Uterus (tissue), 4 donors: ENCODE data around the gene GPR173. TPM values are rescaled to one million over a fixed set of nuclear protein-coding genes. Genes with fewer than 3 reads are reported as not detected.

Source experiments
- DNase-seq, 2 donors: peaks; one replicate each; pipeline ENCODE4 v3.0.0-alpha.2; 2019 to 2020
- H3K27ac ChIP-seq, 2 donors: fragments of 200-600 bp; sonication (generic); 1 replicate in 1 of 2; 2 replicates in 1 of 2; pipeline ENCODE4 v1.5.1; 2016 to 2018
- H3K27me3 ChIP-seq, 2 donors: fragments of 200-600 bp; sonication (generic); one replicate each; pipeline ENCODE4 v1.5.1; 2018 to 2019; ENCODE audit warnings: control low read depth in 1 of 2
- H3K36me3 ChIP-seq, 2 donors: fragments of 200-600 bp; sonication (generic); one replicate each; pipeline ENCODE4 v1.5.1; 2019; ENCODE audit warnings: control low read depth in 1 of 2
- H3K4me1 ChIP-seq, 2 donors: fragments of 200-600 bp; sonication (generic); one replicate each; pipeline ENCODE4 v1.5.1; 2018 to 2019; ENCODE audit warnings: control low read depth in 1 of 2
- H3K4me3 ChIP-seq, 2 donors: fragments of 200-600 bp; sonication (generic); 1 replicate in 1 of 2; 2 replicates in 1 of 2; pipeline ENCODE4 v1.5.1; 2018 to 2019; ENCODE audit warnings: mild to moderate bottlenecking in 1 of 2
- H3K9me3 ChIP-seq, 2 donors: fragments of 200-600 bp; sonication (generic); one replicate each; pipeline ENCODE4 v1.5.1; 2019; ENCODE audit warnings: control low read depth in 1 of 2
- CTCF ChIP-seq, 4 experiments: fragments of 200-600 bp in 2 of 4; fragments of 450-650 bp in 2 of 4; sonication (generic) in 2 of 4; IDR thresholded peaks; one replicate each; pipeline ENCODE4 v1.5.1; 2016 to 2019; ENCODE audit warnings: antibody characterized with exemption in 4 of 4, mild to moderate bottlenecking in 2 of 4, moderate library complexity in 1 of 4
- POLR2A ChIP-seq, 2 donors: fragments of 450-650 bp; IDR thresholded peaks; one replicate each; pipeline ENCODE4 v1.6.1; 2016; ENCODE audit warnings: antibody characterized with exemption in 2 of 2, mild to moderate bottlenecking in 1 of 2, moderate library complexity in 1 of 2
- intact Hi-C: fragments of 100-400 bp; cut with DNase I; formaldehyde crosslinking; loops from one replicate; pipeline ENCODE4 v1.15.1; 2023; ENCODE audit warnings: low total_unique reads
- total RNA-seq, 4 donors: library from RNA; depleted of rRNA in 3 of 4; stranded (reverse); fragments of >200 nt in 3 of 4; gene quantifications; one replicate each; pipeline versions ENCODE4 v1.1.0 to v1.2.4, GENCODE V29; 2014 to 2023
- donor health status: DM: yes; HTN: yes; CAD: no.

GPR173 gene
- total RNA-seq, 4 donors from 2014 or later = 0.51 to 9.2 (median 4.5) TPM

- no peak overlapping the region for H3K4me3 ChIP-seq
- H3K27me3 ChIP-seq = no peaks in the 10 kb centered on the region
- H3K27ac ChIP-seq = no peak overlapping the region
- no peaks in the 10 kb centered on the region for H3K36me3 ChIP-seq
- TF ChIP-seq CTCF (IDR thresholded peaks at IDR 0.05) (no peak), POLR2A (IDR thresholded peaks at IDR 0.05) (no peak)
- no peak for DNase-seq
- H3K9me3 ChIP-seq = no peaks in the 10 kb centered on the region
- no peaks in the 10 kb centered on the region for H3K4me1 ChIP-seq
- intact Hi-C loops = no loop called here
Observed at GRCh38 chrX:53039236-53039635, 9.4 kb upstream of the GPR173 start.

- no peaks in the 10 kb centered on the region for H3K27me3 ChIP-seq
- no peak overlapping the region for H3K27ac ChIP-seq
Observed at GRCh38 chrX:53044995-53045394, 3.6 kb upstream of the GPR173 start.

DNA sequence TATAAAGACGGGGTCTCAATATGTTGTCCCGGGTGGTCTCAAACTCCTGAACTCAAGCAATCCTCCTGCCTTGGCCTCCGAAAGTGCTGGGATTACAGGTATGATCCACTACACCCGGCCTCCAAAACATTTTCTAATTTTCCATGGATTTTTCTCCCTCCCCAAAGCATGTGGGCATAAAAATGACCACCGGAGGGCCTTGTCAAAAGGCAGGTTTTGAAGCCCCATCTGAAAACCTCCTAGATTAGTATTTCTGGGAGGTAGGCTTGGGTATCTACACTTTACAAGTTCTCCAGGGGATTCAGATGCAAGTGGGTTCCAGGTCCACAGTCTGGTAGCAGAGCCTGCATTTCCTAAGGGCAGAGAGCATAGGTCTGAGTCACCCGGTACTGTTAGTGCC, 1.4 kb upstream of the GPR173 start:
- peak in 1 of 4 experiments; percentile 4 for TF ChIP-seq CTCF (IDR thresholded peaks at IDR 0.05)
- TF ChIP-seq POLR2A (IDR thresholded peaks at IDR 0.05) = no peak
- Histone ChIP-seq H3K4me1 (no peaks in the 10 kb centered on the region), H3K27me3 (no peaks in the 10 kb centered on the region), H3K36me3 (no peaks in the 10 kb centered on the region), H3K4me3 (no peak overlapping the region), H3K9me3 (no peaks in the 10 kb centered on the region), H3K27ac (peak overlapping the region in 1 of 2 donors; percentile 54)
- intact Hi-C loops = no loop called here
- no peak for DNase-seq

More at GRCh38 chrX:53044995-53045394, 3.6 kb upstream of the GPR173 start:
- no peaks in the 10 kb centered on the region for H3K9me3 ChIP-seq
- H3K36me3 ChIP-seq = no peaks in the 10 kb centered on the region
- H3K4me3 ChIP-seq = no peak overlapping the region
- intact Hi-C loops = no loop called here
- TF ChIP-seq POLR2A (IDR thresholded peaks at IDR 0.05) (no peak), CTCF (IDR thresholded peaks at IDR 0.05) (no peak)
- no peak for DNase-seq
- H3K4me1 ChIP-seq = no peaks in the 10 kb centered on the region

DNA sequence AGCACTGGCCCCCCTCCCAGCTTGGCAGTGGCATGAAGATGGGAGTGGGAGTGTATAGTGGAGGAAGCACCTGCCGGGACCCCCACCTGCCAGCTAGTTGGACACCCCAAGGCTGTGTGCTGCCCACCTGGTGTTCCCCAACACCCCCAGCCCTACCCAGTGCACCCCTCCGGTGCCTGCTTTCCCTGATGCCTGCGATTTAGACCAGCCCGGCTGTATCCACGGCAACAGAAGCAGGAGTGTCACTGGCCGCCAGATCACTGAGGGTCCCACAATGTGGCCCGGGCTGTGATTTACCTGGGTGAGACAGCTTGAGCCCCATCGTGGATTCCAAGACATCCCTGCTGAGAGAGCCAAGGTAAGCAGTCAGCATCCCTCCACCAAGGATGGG, 533 bp downstream of the GPR173 start:
- Histone ChIP-seq H3K4me1 (no peaks in the 10 kb centered on the region), H3K9me3 (no peaks in the 10 kb centered on the region), H3K27me3 (no peaks in the 10 kb centered on the region), H3K36me3 (no peaks in the 10 kb centered on the region), H3K27ac (peak overlapping the region; percentile 51 to 54), H3K4me3 (peak overlapping the region; percentile 44 to 46)
- intact Hi-C loops = no loop called here
- TF ChIP-seq POLR2A (IDR thresholded peaks at IDR 0.05) = no peak
- DNase-seq = no peak

- no peak for TF ChIP-seq CTCF (IDR thresholded peaks at IDR 0.05)
- intact Hi-C loops = no loop called here
- Histone ChIP-seq H3K4me3 (no peak overlapping the region), H3K36me3 (no peaks in the 10 kb centered on the region), H3K27me3 (no peaks in the 10 kb centered on the region), H3K4me1 (no peaks in the 10 kb centered on the region), H3K27ac (no peak overlapping the region), H3K9me3 (no peaks in the 10 kb centered on the region)
- no peak for DNase-seq
Observed at GRCh38 chrX:53050841-53051240, 2.3 kb downstream of the GPR173 start.

GRCh38 chrX:53055244-53055849, 6.8 kb downstream of the GPR173 start:
- no peak for DNase-seq
- Histone ChIP-seq H3K27me3 (no peaks in the 10 kb centered on the region), H3K4me3 (no peak overlapping the region), H3K36me3 (no peaks in the 10 kb centered on the region), H3K27ac (no peak overlapping the region), H3K4me1 (no peaks in the 10 kb centered on the region), H3K9me3 (no peaks in the 10 kb centered on the region)
- TF ChIP-seq POLR2A (IDR thresholded peaks at IDR 0.05) (no peak), CTCF (IDR thresholded peaks at IDR 0.05) (no peak)
- intact Hi-C loops = no loop called here
